Testis (tissue), 2 donors: ENCODE data around the gene DLG2.

Source experiments
- POLR2A ChIP-seq: fragments of 450-650 bp; IDR thresholded peaks from one replicate; pipeline ENCODE4 v1.6.1; 2017; ENCODE audit warnings: antibody characterized with exemption, mild to moderate bottlenecking, moderate library complexity
- TF ChIP-seq, protein P1 (sequence below), 3 experiments: fragments of 450-650 bp in 2 of 3; fragments of 200-600 bp in 1 of 3; sonication (generic) in 1 of 3; IDR thresholded peaks; one replicate each; pipeline ENCODE4 v1.5.1; 2016 to 2019; ENCODE audit warnings: antibody characterized with exemption in 3 of 3, mild to moderate bottlenecking in 2 of 3, moderate library complexity in 1 of 3

- TF ChIP-seq, protein P1, sequence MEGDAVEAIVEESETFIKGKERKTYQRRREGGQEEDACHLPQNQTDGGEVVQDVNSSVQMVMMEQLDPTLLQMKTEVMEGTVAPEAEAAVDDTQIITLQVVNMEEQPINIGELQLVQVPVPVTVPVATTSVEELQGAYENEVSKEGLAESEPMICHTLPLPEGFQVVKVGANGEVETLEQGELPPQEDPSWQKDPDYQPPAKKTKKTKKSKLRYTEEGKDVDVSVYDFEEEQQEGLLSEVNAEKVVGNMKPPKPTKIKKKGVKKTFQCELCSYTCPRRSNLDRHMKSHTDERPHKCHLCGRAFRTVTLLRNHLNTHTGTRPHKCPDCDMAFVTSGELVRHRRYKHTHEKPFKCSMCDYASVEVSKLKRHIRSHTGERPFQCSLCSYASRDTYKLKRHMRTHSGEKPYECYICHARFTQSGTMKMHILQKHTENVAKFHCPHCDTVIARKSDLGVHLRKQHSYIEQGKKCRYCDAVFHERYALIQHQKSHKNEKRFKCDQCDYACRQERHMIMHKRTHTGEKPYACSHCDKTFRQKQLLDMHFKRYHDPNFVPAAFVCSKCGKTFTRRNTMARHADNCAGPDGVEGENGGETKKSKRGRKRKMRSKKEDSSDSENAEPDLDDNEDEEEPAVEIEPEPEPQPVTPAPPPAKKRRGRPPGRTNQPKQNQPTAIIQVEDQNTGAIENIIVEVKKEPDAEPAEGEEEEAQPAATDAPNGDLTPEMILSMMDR (IDR thresholded peaks at IDR 0.05): no peak
- TF ChIP-seq POLR2A: no peak
Measured at GRCh38 chr11:83728281-83728680, 1898.9 kb downstream of the DLG2 start.
